HEK293 (cell line): Measurements from ENCODE around the gene AKT3.
A peak's percentile ranks its signal among the peaks of the same experiment; 100 is the strongest.

Experiments
- GLIS2 ChIP-seq: fragments of 450-650 bp; formaldehyde crosslinking; IDR thresholded peaks from 2 replicates; pipeline ENCODE4 v1.5.1; 2016; ENCODE audit warnings: missing biosample characterization, missing genetic modification characterization
- INSM2 ChIP-seq: fragments of 450-650 bp; formaldehyde crosslinking; IDR thresholded peaks from 2 replicates; pipeline ENCODE4 v1.5.1; 2016; ENCODE audit warnings: missing biosample characterization, missing genetic modification characterization
- KLF16 ChIP-seq: fragments of 450-650 bp; formaldehyde crosslinking; IDR thresholded peaks from 2 replicates; pipeline ENCODE4 v1.5.1; 2017; ENCODE audit warnings: missing biosample characterization, missing genetic modification characterization
- KLF17 ChIP-seq: fragments of 450-650 bp; formaldehyde crosslinking; IDR thresholded peaks from 2 replicates; pipeline ENCODE4 v1.5.1; 2016; ENCODE audit warnings: missing biosample characterization, missing genetic modification characterization
- MYNN ChIP-seq: fragments of 450-650 bp; formaldehyde crosslinking; IDR thresholded peaks from 2 replicates; pipeline ENCODE4 v1.5.1; 2016; ENCODE audit warnings: missing biosample characterization, missing genetic modification characterization, borderline replicate concordance
- SCRT1 ChIP-seq: fragments of 450-650 bp; formaldehyde crosslinking; IDR thresholded peaks from 2 replicates; pipeline ENCODE4 v1.5.1; 2016; ENCODE audit warnings: missing biosample characterization, missing genetic modification characterization, borderline replicate concordance
- SCRT2 ChIP-seq: fragments of 450-650 bp; formaldehyde crosslinking; IDR thresholded peaks from 2 replicates; pipeline ENCODE4 v1.5.1; 2016; ENCODE audit warnings: missing biosample characterization, missing genetic modification characterization
- SETDB1 ChIP-seq: IDR thresholded peaks from one replicate; pipeline ENCODE4 v1.6.1; 2017; ENCODE audit warnings: mild to moderate bottlenecking, low read length, moderate library complexity, mixed read lengths; ENCODE audit not compliant: insufficient read length
- WT1 ChIP-seq: fragments of 450-650 bp; formaldehyde crosslinking; IDR thresholded peaks from 2 replicates; pipeline ENCODE4 v1.5.1; 2016; ENCODE audit warnings: missing biosample characterization, missing genetic modification characterization
- YY1 ChIP-seq: fragments of 450-650 bp; formaldehyde crosslinking; IDR thresholded peaks from 2 replicates; pipeline ENCODE4 v1.5.1; 2018; ENCODE audit warnings: missing biosample characterization, missing genetic modification characterization
- ZBTB20 ChIP-seq: fragments of 450-650 bp; formaldehyde crosslinking; IDR thresholded peaks from 2 replicates; pipeline ENCODE4 v1.5.1; 2016; ENCODE audit warnings: missing biosample characterization, missing genetic modification characterization
- ZBTB8A ChIP-seq: fragments of 450-650 bp; formaldehyde crosslinking; IDR thresholded peaks from 2 replicates; pipeline ENCODE4 v1.5.1; 2016; ENCODE audit warnings: missing biosample characterization, missing genetic modification characterization
- ZEB2 ChIP-seq: fragments of 450-650 bp; formaldehyde crosslinking; IDR thresholded peaks from 2 replicates; pipeline ENCODE4 v1.5.1; 2016; ENCODE audit warnings: missing biosample characterization, missing genetic modification characterization
- ZFP37 ChIP-seq: fragments of 450-650 bp; formaldehyde crosslinking; IDR thresholded peaks from 2 replicates; pipeline ENCODE4 v1.5.1; 2016; ENCODE audit warnings: missing biosample characterization, missing genetic modification characterization
- ZFP69B ChIP-seq: fragments of 450-650 bp; formaldehyde crosslinking; IDR thresholded peaks from 2 replicates; pipeline ENCODE4 v1.5.1; 2016; ENCODE audit warnings: missing biosample characterization, missing genetic modification characterization
- ZNF2 ChIP-seq: fragments of 450-650 bp; formaldehyde crosslinking; IDR thresholded peaks from 2 replicates; pipeline ENCODE4 v1.5.1; 2016; ENCODE audit warnings: missing biosample characterization, missing genetic modification characterization
- ZNF24 ChIP-seq: fragments of 450-650 bp; formaldehyde crosslinking; IDR thresholded peaks from 2 replicates; pipeline ENCODE4 v1.5.1; 2016; ENCODE audit warnings: missing biosample characterization, missing genetic modification characterization
- ZNF248 ChIP-seq: fragments of 450-650 bp; formaldehyde crosslinking; IDR thresholded peaks from 2 replicates; pipeline ENCODE4 v1.5.1; 2017; ENCODE audit warnings: missing biosample characterization, missing genetic modification characterization
- ZNF26 ChIP-seq: fragments of 450-650 bp; formaldehyde crosslinking; IDR thresholded peaks from 2 replicates; pipeline ENCODE4 v1.5.1; 2016; ENCODE audit warnings: missing biosample characterization, missing genetic modification characterization
- ZNF366 ChIP-seq: fragments of 450-650 bp; formaldehyde crosslinking; conservative IDR thresholded peaks from 2 replicates; pipeline ENCODE4 v1.5.1; 2016; ENCODE audit warnings: missing biosample characterization, missing genetic modification characterization
- ZNF391 ChIP-seq: fragments of 450-650 bp; formaldehyde crosslinking; IDR thresholded peaks from 2 replicates; pipeline ENCODE4 v1.5.1; 2016; ENCODE audit warnings: low read depth, missing biosample characterization, missing genetic modification characterization, borderline replicate concordance
- ZNF404 ChIP-seq: fragments of 450-650 bp; formaldehyde crosslinking; IDR thresholded peaks from 2 replicates; pipeline ENCODE4 v1.5.1; 2017; ENCODE audit warnings: missing biosample characterization, missing genetic modification characterization
- ZNF416 ChIP-seq: fragments of 450-650 bp; formaldehyde crosslinking; IDR thresholded peaks from 2 replicates; pipeline ENCODE4 v1.5.1; 2016; ENCODE audit warnings: missing biosample characterization, missing genetic modification characterization
- ZNF514 ChIP-seq: fragments of 450-650 bp; formaldehyde crosslinking; IDR thresholded peaks from 2 replicates; pipeline ENCODE4 v1.5.1; 2016; ENCODE audit warnings: missing biosample characterization, missing genetic modification characterization
- ZNF600 ChIP-seq: fragments of 450-650 bp; formaldehyde crosslinking; IDR thresholded peaks from 2 replicates; pipeline ENCODE4 v1.5.1; 2016; ENCODE audit warnings: missing biosample characterization, missing genetic modification characterization
- ZNF692 ChIP-seq: fragments of 450-650 bp; formaldehyde crosslinking; IDR thresholded peaks from 2 replicates; pipeline ENCODE4 v1.5.1; 2016; ENCODE audit warnings: missing biosample characterization, missing genetic modification characterization
- ZNF704 ChIP-seq: fragments of 450-650 bp; formaldehyde crosslinking; IDR thresholded peaks from 2 replicates; pipeline ENCODE4 v1.5.1; 2016; ENCODE audit warnings: missing biosample characterization, missing genetic modification characterization

The AKT3 gene

GRCh38 chr1:243848858-243849420 is 1.1 kb downstream of the AKT3 start (continued):
- TF ChIP-seq ZBTB20 (tag by site-specific recombination) (peak; percentile 91), ZBTB8A (tag by site-specific recombination) (peak; percentile 25; the same call in 1 of the 2 replicates), MYNN (no peak), ZNF514 (tag by site-specific recombination) (no peak), ZNF391 (peak; percentile 13; the same call in 1 of the 2 replicates), GLIS2 (peak; percentile 80), ZNF692 (peak; percentile 98), ZNF704 (tag by site-specific recombination) (no peak), SCRT1 (tag by site-specific recombination) (no peak), KLF16 (tag by site-specific recombination) (peak; percentile 72), ZNF26 (tag by site-specific recombination) (no peak), SETDB1 (no peak), ZEB2 (tag by site-specific recombination) (peak; percentile 77), WT1 (peak; percentile 33; the same call in 1 of the 2 replicates), ZNF416 (tag by site-specific recombination) (no peak), ZNF404 (no peak), ZNF248 (tag by site-specific recombination) (no peak), ZNF366 (tag by site-specific recombination) (0 out of 2 replicates have a peak, but pooled peaks have one; percentile 24), ZNF2 (tag by site-specific recombination) (peak; percentile 55; the same call in 1 of the 2 replicates), YY1 (peak; percentile 56; the same call in 1 of the 2 replicates), INSM2 (tag by site-specific recombination) (no peak), ZFP69B (tag by site-specific recombination) (peak; percentile 98), ZNF600 (peak; percentile 97), ZNF24 (0 out of 2 replicates have a peak, but pooled peaks have one; percentile 46), SCRT2 (no peak), KLF17 (tag by site-specific recombination) (peak; percentile 62; the same call in 1 of the 2 replicates), ZFP37 (tag by site-specific recombination) (0 out of 2 replicates have a peak, but pooled peaks have one; percentile 49)
